ENCODE data around the gene COL18A1.

COL18A1 gene

DNA sequence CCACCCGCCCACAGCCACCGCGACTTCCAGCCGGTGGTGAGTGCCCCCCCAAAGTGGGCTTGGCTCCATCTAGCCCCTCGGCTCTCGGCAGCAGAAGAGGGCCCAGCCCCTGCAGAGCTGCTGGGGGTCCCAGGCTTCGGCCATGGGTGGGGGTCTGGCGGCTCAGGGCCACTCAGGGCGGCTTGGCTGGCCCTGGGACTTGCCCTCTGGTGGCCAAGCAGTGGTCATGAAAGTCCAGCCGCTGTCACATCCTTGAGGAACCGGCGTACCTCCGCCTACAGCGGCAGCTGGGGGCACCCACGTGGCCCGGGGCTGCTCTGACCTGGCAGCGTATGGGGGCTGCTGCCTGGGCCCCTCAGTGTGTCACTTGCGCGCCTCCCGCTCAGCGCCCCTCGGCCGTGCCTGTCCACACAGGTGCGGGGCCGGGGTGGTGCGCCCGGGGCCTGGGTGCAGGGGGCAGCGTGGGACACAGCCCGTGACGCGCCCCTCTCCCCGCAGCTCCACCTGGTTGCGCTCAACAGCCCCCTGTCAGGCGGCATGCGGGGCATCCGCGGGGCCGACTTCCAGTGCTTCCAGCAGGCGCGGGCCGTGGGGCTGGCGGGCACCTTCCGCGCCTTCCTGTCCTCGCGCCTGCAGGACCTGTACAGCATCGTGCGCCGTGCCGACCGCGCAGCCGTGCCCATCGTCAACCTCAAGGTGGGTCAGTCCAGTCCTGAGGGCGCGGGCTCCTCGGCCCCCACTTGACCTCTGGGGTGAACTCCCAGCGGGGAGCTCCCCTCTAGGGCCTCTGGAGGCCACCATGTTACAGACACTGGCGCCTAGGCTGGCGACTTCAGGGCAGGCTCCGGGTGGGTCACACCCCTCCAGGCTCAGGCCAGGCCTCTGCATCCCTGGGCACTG lies 104.9 kb downstream of the COL18A1 start:
- DNase-seq: no peak

GRCh38 chr21:45510466-45510955 lies 105.5 kb downstream of the COL18A1 start:
- DNase-seq: no peak

DNA sequence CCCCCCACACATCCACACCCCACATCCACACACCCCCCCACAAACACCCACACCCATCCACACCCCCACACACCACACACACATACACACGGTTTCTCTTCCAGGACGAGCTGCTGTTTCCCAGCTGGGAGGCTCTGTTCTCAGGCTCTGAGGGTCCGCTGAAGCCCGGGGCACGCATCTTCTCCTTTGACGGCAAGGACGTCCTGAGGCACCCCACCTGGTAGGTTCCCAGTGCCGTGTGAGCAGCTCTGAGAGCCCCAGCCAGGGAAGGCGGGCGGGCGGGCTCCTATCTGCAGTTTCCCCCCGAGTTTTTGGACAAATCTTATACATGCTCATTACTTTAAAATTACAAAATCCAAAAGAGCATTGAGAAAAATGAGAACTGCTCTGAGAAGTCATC lies 106.0 kb downstream of the COL18A1 start:
- DNase-seq: no peak

DNA sequence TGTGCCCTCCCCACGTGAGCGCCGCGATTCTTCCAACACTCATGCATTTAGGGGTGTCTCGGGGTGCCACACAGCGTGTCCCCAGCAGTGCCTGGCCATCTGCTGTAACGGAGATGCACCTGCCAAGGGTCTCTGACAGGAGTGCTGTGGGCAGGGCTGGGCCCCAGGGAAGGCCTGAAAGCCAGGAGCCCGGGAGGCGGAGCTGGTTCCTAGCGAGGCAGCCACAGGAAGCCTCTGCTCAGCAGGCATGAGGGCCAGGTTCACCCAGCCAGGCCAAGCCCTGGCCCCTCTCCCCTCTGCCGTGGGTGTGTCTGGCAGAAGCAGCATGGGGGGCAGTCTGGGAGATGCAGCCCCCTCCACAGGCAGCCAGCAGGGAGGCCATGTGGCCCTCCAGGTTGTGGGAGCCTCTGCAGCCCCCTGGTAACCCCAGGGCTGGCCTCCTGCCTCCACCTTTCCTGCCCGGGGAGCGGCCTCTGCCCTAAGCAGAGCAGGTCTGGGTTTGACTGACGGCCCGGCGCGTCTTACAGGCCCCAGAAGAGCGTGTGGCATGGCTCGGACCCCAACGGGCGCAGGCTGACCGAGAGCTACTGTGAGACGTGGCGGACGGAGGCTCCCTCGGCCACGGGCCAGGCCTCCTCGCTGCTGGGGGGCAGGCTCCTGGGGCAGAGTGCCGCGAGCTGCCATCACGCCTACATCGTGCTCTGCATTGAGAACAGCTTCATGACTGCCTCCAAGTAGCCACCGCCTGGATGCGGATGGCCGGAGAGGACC lies 106.9 kb downstream of the COL18A1 start:
- DNase-seq: no peak

GRCh38 chr21:45512626-45513002 lies 107.6 kb downstream of the COL18A1 start:
- no peak for DNase-seq

- no peak for DNase-seq
Measured at GRCh38 chr21:45513003-45513717, 108.2 kb downstream of the COL18A1 start.

- DNase-seq: no peak
Measured at GRCh38 chr21:45513741-45514310, 108.9 kb downstream of the COL18A1 start.

DNA sequence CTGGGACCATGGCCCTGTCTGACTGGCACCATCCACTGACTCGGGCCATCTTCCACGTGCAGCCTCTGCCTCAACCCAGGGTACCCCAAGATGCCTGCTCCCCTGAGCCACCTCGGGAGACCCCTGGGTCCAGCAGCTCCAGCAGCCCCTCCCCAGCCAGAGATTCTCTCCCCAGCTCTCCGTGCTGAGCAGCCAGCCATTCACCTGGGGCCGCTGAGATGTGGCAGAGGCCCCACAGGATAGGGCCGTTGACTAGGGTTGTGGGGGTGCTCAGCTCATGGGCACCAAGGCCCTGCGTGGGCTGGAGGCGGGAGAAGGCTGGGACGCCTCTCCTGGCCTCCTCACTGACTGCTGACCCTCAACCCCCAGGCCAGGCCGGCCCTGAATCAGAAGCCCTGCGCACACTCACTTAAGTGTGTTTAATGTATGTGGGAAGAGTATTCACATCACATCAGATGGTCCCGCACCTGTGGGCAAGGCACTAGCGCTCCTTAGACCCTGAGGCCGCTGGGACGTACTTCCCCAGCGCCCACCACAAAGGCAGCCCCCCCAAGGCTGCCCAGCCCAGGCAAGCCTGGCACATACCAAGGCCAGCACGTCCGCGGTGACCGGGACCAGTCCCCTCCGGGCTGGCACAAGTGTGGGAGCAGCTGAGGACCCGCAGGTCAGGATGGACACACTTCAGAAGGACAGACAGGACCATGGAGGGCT lies 109.5 kb downstream of the COL18A1 start:
- no peak for DNase-seq

- no peak for DNase-seq
Measured at GRCh38 chr21:45515241-45516061, 110.5 kb downstream of the COL18A1 start.

- DNase-seq: no peak
Measured at GRCh38 chr21:45516071-45516670, 111.2 kb downstream of the COL18A1 start.

- no peak for DNase-seq
Measured at GRCh38 chr21:45516671-45517151, 111.7 kb downstream of the COL18A1 start.

- DNase-seq: peak in 1 of 4 experiments; percentile 34
Measured at GRCh38 chr21:45517249-45518065, 112.5 kb downstream of the COL18A1 start.

GRCh38 chr21:45518742-45519141 lies 113.8 kb downstream of the COL18A1 start:
- peak in 2 of 4 experiments; percentile 35 to 56 for DNase-seq

DNA sequence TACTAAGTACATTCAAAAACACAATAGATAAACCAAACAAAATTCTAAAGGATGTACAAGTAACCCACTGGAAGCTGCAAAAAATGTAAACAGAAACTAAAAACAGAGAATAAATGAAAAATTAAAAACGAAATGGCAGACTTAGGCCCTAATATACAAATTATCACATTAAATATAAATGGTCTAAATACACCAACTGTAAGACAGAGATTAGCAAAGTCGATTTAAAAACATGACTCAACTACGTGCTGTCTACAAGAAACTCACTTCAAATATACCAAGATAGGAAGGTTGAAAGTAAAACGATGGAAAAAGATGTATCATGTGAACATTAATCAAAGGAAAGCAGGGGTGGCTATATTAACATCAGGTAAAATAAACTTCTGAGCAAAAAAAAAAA lies 114.2 kb downstream of the COL18A1 start:
- DNase-seq: no peak

- no peak for DNase-seq
Measured at GRCh38 chr21:45521241-45521640, 116.3 kb downstream of the COL18A1 start.

- DNase-seq: no peak
Measured at GRCh38 chr21:45522381-45522780, 117.4 kb downstream of the COL18A1 start.

GRCh38 chr21:45522986-45523385 lies 118.0 kb downstream of the COL18A1 start:
- DNase-seq: no peak

DNA sequence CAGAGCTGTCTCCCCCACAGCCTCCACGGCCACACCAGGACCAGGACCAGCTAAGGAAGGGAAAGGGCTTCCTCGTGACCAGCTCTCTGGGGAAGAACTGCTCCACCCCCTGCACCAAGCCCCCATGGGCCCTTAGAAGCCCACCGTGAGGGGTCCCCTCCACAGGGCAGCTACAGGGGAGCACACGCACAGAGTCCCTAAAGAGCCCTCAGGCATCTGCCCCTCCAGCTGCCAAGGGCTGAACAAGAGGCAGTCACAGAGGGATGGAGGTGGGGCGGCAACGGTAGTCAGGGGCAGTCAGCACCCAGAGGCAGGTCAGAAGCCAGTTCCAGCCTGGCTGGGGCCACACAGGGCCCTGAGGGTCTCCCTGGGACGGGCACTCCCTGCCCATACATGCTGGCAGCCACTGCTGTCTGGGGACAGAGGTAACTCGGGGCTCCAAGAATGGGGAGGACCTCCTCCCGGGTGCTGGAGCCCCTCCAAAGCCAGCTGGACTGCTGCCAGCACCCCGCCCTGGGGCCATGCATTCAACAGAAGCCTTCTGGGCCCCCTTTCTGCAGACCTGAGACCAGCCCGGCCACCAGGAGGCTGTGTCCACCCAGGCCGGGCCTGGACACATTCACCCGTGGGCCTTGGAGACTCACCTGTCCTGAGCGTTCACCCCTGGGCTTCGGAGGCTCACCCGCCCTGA lies 118.6 kb downstream of the COL18A1 start:
- DNase-seq: no peak

GRCh38 chr21:45524756-45525152 lies 119.8 kb downstream of the COL18A1 start:
- no peak for DNase-seq

Measured in suppressor macrophage (primary cell).